ENCODE measurements around the gene CACNA1B. TPM values are rescaled to one million over a fixed set of nuclear protein-coding genes. Genes with fewer than 3 reads are reported as not detected.

CACNA1B gene
- total and polyA plus RNA-seq, 2 of the 13 experiments (the other 11 are each of a cell fraction or from before 2014, with no cell fraction given): under 0.01 to 0.04 TPM

DNA sequence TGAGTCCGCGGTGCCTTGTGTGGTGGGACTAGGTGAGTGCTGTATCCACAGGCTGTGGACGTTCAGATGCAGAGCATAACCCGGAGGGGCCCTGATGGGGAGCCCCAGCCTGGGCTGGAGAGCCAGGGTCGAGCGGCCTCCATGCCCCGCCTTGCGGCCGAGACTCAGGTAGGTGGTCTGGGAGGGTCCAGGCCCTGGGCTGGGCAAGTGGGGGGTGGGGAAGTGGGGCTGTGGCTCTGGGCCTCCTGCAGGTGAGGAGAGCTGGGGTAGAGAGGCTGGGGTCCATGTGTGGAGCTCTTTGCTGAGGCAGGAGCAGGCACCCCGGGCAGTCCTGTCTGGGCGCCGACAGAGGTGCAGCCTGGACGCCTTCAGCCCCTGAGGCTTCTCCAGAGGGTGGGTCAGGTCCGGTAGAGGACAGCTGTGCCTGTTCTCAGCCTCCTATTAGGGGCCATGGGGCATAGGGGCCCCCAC, 241.1 kb downstream of the CACNA1B start:
- no peak overlapping the region for H2AFZ ChIP-seq (ENCODE audit: low read length)
- no peak for DNase-seq (ENCODE audit: low spot score)
- TF ChIP-seq ZNF256 (CRISPR knock-in tag; conservative IDR thresholded peaks at IDR 0.05): no peak
- no peak for TF ChIP-seq RBM39 (IDR thresholded peaks at IDR 0.05; ENCODE audit: low read depth, low read length, poor library complexity, severe bottlenecking)
- no peak for TF ChIP-seq ZKSCAN5 (CRISPR knock-in tag; IDR thresholded peaks at IDR 0.05)
- no peak for TF ChIP-seq CCDC6 (CRISPR knock-in tag; IDR thresholded peaks at IDR 0.05)
- no peak for TF ChIP-seq YEATS4 (CRISPR knock-in tag; IDR thresholded peaks at IDR 0.05; ENCODE audit: borderline replicate concordance)
- no peak for TF ChIP-seq ZNF720 (CRISPR knock-in tag; IDR thresholded peaks at IDR 0.05)
- TF ChIP-seq ZSCAN20 (CRISPR knock-in tag; IDR thresholded peaks at IDR 0.05; ENCODE audit: borderline replicate concordance): no peak
- no peak for TF ChIP-seq TBL1XR1 (IDR thresholded peaks at IDR 0.05; ENCODE audit: borderline replicate concordance, low read length, partially characterized antibody)
- TF ChIP-seq BATF2 (CRISPR knock-in tag; IDR thresholded peaks at IDR 0.05): no peak
- TF ChIP-seq HMG20B (CRISPR knock-in tag; conservative IDR thresholded peaks at IDR 0.05): no peak
- no peak for TF ChIP-seq RFXAP (CRISPR knock-in tag; IDR thresholded peaks at IDR 0.05; ENCODE audit: borderline replicate concordance)
- TF ChIP-seq, protein P1, sequence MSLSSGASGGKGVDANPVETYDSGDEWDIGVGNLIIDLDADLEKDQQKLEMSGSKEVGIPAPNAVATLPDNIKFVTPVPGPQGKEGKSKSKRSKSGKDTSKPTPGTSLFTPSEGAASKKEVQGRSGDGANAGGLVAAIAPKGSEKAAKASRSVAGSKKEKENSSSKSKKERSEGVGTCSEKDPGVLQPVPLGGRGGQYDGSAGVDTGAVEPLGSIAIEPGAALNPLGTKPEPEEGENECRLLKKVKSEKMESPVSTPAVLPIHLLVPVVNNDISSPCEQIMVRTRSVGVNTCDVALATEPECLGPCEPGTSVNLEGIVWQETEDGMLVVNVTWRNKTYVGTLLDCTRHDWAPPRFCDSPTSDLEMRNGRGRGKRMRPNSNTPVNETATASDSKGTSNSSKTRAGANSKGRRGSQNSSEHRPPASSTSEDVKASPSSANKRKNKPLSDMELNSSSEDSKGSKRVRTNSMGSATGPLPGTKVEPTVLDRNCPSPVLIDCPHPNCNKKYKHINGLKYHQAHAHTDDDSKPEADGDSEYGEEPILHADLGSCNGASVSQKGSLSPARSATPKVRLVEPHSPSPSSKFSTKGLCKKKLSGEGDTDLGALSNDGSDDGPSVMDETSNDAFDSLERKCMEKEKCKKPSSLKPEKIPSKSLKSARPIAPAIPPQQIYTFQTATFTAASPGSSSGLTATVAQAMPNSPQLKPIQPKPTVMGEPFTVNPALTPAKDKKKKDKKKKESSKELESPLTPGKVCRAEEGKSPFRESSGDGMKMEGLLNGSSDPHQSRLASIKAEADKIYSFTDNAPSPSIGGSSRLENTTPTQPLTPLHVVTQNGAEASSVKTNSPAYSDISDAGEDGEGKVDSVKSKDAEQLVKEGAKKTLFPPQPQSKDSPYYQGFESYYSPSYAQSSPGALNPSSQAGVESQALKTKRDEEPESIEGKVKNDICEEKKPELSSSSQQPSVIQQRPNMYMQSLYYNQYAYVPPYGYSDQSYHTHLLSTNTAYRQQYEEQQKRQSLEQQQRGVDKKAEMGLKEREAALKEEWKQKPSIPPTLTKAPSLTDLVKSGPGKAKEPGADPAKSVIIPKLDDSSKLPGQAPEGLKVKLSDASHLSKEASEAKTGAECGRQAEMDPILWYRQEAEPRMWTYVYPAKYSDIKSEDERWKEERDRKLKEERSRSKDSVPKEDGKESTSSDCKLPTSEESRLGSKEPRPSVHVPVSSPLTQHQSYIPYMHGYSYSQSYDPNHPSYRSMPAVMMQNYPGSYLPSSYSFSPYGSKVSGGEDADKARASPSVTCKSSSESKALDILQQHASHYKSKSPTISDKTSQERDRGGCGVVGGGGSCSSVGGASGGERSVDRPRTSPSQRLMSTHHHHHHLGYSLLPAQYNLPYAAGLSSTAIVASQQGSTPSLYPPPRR (CRISPR knock-in tag; IDR thresholded peaks at IDR 0.05; ENCODE audit: borderline replicate concordance): no peak
- no peak for TF ChIP-seq REXO4 (CRISPR knock-in tag; IDR thresholded peaks at IDR 0.05; ENCODE audit: borderline replicate concordance)
- TF ChIP-seq, protein P2, sequence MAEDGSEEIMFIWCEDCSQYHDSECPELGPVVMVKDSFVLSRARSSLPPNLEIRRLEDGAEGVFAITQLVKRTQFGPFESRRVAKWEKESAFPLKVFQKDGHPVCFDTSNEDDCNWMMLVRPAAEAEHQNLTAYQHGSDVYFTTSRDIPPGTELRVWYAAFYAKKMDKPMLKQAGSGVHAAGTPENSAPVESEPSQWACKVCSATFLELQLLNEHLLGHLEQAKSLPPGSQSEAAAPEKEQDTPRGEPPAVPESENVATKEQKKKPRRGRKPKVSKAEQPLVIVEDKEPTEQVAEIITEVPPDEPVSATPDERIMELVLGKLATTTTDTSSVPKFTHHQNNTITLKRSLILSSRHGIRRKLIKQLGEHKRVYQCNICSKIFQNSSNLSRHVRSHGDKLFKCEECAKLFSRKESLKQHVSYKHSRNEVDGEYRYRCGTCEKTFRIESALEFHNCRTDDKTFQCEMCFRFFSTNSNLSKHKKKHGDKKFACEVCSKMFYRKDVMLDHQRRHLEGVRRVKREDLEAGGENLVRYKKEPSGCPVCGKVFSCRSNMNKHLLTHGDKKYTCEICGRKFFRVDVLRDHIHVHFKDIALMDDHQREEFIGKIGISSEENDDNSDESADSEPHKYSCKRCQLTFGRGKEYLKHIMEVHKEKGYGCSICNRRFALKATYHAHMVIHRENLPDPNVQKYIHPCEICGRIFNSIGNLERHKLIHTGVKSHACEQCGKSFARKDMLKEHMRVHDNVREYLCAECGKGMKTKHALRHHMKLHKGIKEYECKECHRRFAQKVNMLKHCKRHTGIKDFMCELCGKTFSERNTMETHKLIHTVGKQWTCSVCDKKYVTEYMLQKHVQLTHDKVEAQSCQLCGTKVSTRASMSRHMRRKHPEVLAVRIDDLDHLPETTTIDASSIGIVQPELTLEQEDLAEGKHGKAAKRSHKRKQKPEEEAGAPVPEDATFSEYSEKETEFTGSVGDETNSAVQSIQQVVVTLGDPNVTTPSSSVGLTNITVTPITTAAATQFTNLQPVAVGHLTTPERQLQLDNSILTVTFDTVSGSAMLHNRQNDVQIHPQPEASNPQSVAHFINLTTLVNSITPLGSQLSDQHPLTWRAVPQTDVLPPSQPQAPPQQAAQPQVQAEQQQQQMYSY (CRISPR knock-in tag; IDR thresholded peaks at IDR 0.05): no peak
- TF ChIP-seq ZNF619 (CRISPR knock-in tag; IDR thresholded peaks at IDR 0.05): no peak
- TF ChIP-seq SOX6 (IDR thresholded peaks at IDR 0.05): no peak
- no peak for TF ChIP-seq SOX6 (CRISPR knock-in tag; IDR thresholded peaks at IDR 0.05)

More for the DNA sequence above, 241.1 kb downstream of the CACNA1B start:
- Histone ChIP-seq H3K4me1 (ENCODE audit: insufficient read depth, low read length) (no peaks in the 10 kb centered on the region), H3K4me2 (ENCODE audit: low read depth, low read length) (no peak overlapping the region), H4K20me1 (ENCODE audit: insufficient read depth, low read length) (0 out of 2 replicates have a peak, but pooled peaks cover 2% of the 10 kb centered on the region), H3K9me3 (ENCODE audit: low read length) (no peaks in the 10 kb centered on the region), H3K36me3 (replicated peaks in 1 of 2; ENCODE audit: control insufficient read depth in 1 of 2, insufficient read depth in 2 of 2, low read length in 2 of 2) (no peaks in the 10 kb centered on the region), H3K27ac (ENCODE audit: extremely low read length, insufficient read depth, low read length) (no peak overlapping the region), H3K4me3 (replicated peaks in 1 of 3; ENCODE audit: insufficient read depth in 1 of 3, low read depth in 2 of 3, low read length in 3 of 3) (no peak overlapping the region), H3K79me2 (ENCODE audit: insufficient read depth, low read length) (no peaks in the 10 kb centered on the region), H3K27me3 (ENCODE audit: control insufficient read depth in 1 of 2, insufficient read depth in 2 of 2, low read length in 2 of 2) (peaks cover 6 to 74% of the 10 kb centered on the region in 2 experiments; a peak in 3 of 5 replicates), H3K9ac (ENCODE audit: insufficient read depth, low read depth, low read length) (no peak overlapping the region)
- ChIA-PET POLR2A (no interaction called here), CTCF (ENCODE audit: low intra/inter-chr PET ratio, low total read pairs) (no interaction called here)
- in situ Hi-C loops (cut with HindIII; ENCODE audit: extremely low pct_ligation_motif_present, low pct_unique_long_range_greater_than_20kb): no loop called here
- intact Hi-C loops (cut with micrococcal nuclease; ENCODE audit: unreplicated experiment): no loop called here
- FAIRE-seq (no peak), ATAC-seq (no peak)
- WGBS (ENCODE audit: low lambda C conversion rate): 41% methylated on average over 6 of the region's 14 CpGs
- no TSS peak for BruUV-seq (replicated peaks)

Data from HepG2 (cell line).